ENCODE results near the gene DNASE1L2. TPM values are rescaled to one million over a fixed set of nuclear protein-coding genes. Genes with fewer than 3 reads are reported as not detected.
A peak's percentile ranks its signal among the peaks of the same experiment; 100 is the strongest.

Gene DNASE1L2
- total and polyA plus RNA-seq, 2 donors (not counting 3 experiments of a cell fraction or from before 2014, with no cell fraction given): 0.57 to 1.2 TPM

DNA sequence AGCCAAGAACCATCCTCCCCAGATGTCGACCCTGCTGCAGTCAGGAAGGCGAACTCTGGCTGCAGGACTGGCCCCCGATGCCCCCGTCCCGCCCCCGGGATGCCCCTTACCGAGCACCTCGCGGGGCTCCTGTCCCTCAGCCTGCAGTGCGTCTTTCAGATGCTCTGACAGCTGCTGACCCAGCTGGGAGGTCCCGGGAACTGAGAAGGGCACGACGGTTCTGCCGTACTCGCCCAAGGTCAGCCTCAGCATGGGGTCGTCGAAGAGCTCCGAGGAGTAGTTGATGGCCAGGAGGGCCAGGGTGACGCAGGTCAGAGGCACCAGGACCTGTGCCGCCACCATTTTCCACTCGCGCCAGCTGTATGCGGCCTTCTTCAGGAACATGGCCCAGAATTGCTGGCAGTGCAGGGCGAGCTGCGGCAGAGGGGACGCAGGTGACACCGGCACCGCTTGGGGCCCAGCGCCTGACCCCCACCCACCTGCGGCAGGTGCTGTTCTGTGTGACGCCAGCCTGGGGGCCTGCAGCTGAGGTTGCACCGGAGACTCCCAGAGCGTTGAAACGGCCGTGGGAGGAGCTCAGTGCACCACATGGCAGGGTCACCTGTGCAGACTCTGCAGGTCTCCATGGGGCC, 51.8 kb downstream of the DNASE1L2 start:
- DNase-seq (ENCODE audit: low read depth, low spot score) (no peak), FAIRE-seq (no peak)
- no peak for TF ChIP-seq JUN (IDR thresholded peaks at IDR 0.05; ENCODE audit: borderline replicate concordance, insufficient read depth, insufficient read length, low read depth)
- ChIA-PET POLR2A (no interaction called here), CTCF (interaction anchor here (1.1 to 1.4 kb wide), 2 partner anchors 9 to 12 kb away, joined by 3 read pairs; no protein-coding TSS in a partner anchor)
- Histone ChIP-seq H3K36me3 (ENCODE audit: control insufficient read depth in 2 of 2, extremely low read depth in 1 of 2, insufficient read depth in 2 of 2, low read length in 2 of 2) (peaks cover 0 to 13% of the 10 kb centered on the region in 2 experiments), H3K4me3 (replicated peaks in 1 of 3; ENCODE audit: insufficient read depth in 1 of 3, low read depth in 1 of 3, low read length in 3 of 3) (no peak overlapping the region), H3K79me2 (ENCODE audit: control insufficient read depth, insufficient read depth, low read length) (no peaks in the 10 kb centered on the region), H2AFZ (ENCODE audit: low read depth, low read length) (no peak overlapping the region), H3K9ac (replicated peaks; ENCODE audit: extremely low read depth, insufficient read depth, low read length) (no peak overlapping the region), H3K4me2 (ENCODE audit: insufficient read depth, low read length) (no peak overlapping the region), H3K9me1 (replicated peaks; ENCODE audit: control insufficient read depth, extremely low read depth, insufficient read depth, low read length) (no peaks in the 10 kb centered on the region), H4K20me1 (replicated peaks; ENCODE audit: control insufficient read depth, extremely low read depth, insufficient read depth, low read length) (no peaks in the 10 kb centered on the region), H3K9me3 (replicated peaks; ENCODE audit: control insufficient read depth, insufficient read depth, low read length) (no peaks in the 10 kb centered on the region), H3K27ac (ENCODE audit: insufficient read depth, low read depth, low read length) (no peak overlapping the region), H3K4me1 (ENCODE audit: control insufficient read depth, extremely low read depth, insufficient read depth, low read length) (no peaks in the 10 kb centered on the region), H3K27me3 (ENCODE audit: control insufficient read depth in 2 of 2, insufficient read depth in 2 of 2, low read length in 2 of 2) (no peaks in the 10 kb centered on the region)
- intact Hi-C loops (cut with micrococcal nuclease): no loop called here
- dilution Hi-C loops (cut with MboI; ENCODE audit: extremely low pct_ligation_motif_present, low sequenced_read_pairs): no loop called here
- no TSS peak for BruUV-seq (replicated peaks)

MicroRNAs encoded within 50 kb of the gene (microRNA counts, 767-probe panel; counts per million panel counts)
- microRNA hsa-miR-940: 723 counts per million, percentile 96 among the panel's probes with 10 or more counts

Small RNA genes lying within 50 kb of the gene (microRNA-seq; reads per million reads assigned to microRNA genes)
- gene MIR3677 (ENCODE audit: borderline number of aligned reads, borderline replicate concordance) (not detected), gene MIR4717 (ENCODE audit: borderline number of aligned reads, borderline replicate concordance) (not detected)

Small RNA genes lying within 50 kb of the gene (small RNA-seq; reads per million reads assigned to genes)
- not detected for gene MIR3677 (ENCODE audit: insufficient read depth, insufficient read length, low read depth, low replicate concordance)
- gene MIR4717 (ENCODE audit: insufficient read depth, insufficient read length, low read depth, low replicate concordance): not detected

Other genes starting within 250 kb of the DNASE1L2 start
- gene SYNGR3, start 246.5 kb upstream of the DNASE1L2 start, total RNA-seq: 0.81 and 0.95 TPM in 2 replicates
- 1.4 and 2.6 TPM in 2 replicates for gene SYNGR3, start 246.5 kb upstream of the DNASE1L2 start, polyA plus RNA-seq
- gene ZNF598, start 226.6 kb upstream of the DNASE1L2 start, total RNA-seq: 60.5 and 67.0 TPM in 2 replicates
- gene ZNF598, start 226.6 kb upstream of the DNASE1L2 start, polyA plus RNA-seq: 43.3 TPM in 2 replicates
- gene NPW, start 216.7 kb upstream of the DNASE1L2 start, total RNA-seq: 3.3 and 3.9 TPM in 2 replicates
- 0.84 and 1.8 TPM in 2 replicates for gene NPW, start 216.7 kb upstream of the DNASE1L2 start, polyA plus RNA-seq
- gene NHERF2, start 209.5 kb upstream of the DNASE1L2 start, total RNA-seq: 71.2 and 77.7 TPM in 2 replicates
- 65.2 and 84.5 TPM in 2 replicates for gene NHERF2, start 209.5 kb upstream of the DNASE1L2 start, polyA plus RNA-seq
- gene NTHL1, start 188.6 kb upstream of the DNASE1L2 start, total RNA-seq: 35.3 and 39.8 TPM in 2 replicates
- gene NTHL1, start 188.6 kb upstream of the DNASE1L2 start, polyA plus RNA-seq: 65.8 and 77.9 TPM in 2 replicates
- 144 TPM in 2 replicates for gene TSC2, start 188.5 kb upstream of the DNASE1L2 start, total RNA-seq
- gene TSC2, start 188.5 kb upstream of the DNASE1L2 start, polyA plus RNA-seq: 87.9 and 116 TPM in 2 replicates
- 92.1 and 102 TPM in 2 replicates for gene PKD1, start 100.5 kb upstream of the DNASE1L2 start, total RNA-seq
- gene PKD1, start 100.5 kb upstream of the DNASE1L2 start, polyA plus RNA-seq: 52.5 and 62.3 TPM in 2 replicates
- gene RAB26, start 87.8 kb upstream of the DNASE1L2 start, total RNA-seq: 0.91 and 1.6 TPM in 2 replicates
- 2.0 and 3.1 TPM in 2 replicates for gene RAB26, start 87.8 kb upstream of the DNASE1L2 start, polyA plus RNA-seq
- gene TRAF7, start 80.7 kb upstream of the DNASE1L2 start, total RNA-seq: 141 and 159 TPM in 2 replicates
- gene TRAF7, start 80.7 kb upstream of the DNASE1L2 start, polyA plus RNA-seq: 175 and 191 TPM in 2 replicates
- gene CASKIN1, start 39.8 kb upstream of the DNASE1L2 start, total RNA-seq: 0.35 and 0.58 TPM in 2 replicates
- 0.10 and 0.11 TPM in 2 replicates for gene CASKIN1, start 39.8 kb upstream of the DNASE1L2 start, polyA plus RNA-seq
- 36.9 and 37.0 TPM in 2 replicates for gene MLST8, start 31.0 kb upstream of the DNASE1L2 start, total RNA-seq
- 129 and 181 TPM in 2 replicates for gene MLST8, start 31.0 kb upstream of the DNASE1L2 start, polyA plus RNA-seq
- 8.4 and 10.2 TPM in 2 replicates for gene BRICD5, start 25.6 kb upstream of the DNASE1L2 start, total RNA-seq
- 5.6 and 9.3 TPM in 2 replicates for gene BRICD5, start 25.6 kb upstream of the DNASE1L2 start, polyA plus RNA-seq
- 29.6 and 32.0 TPM in 2 replicates for gene PGP, start 21.6 kb upstream of the DNASE1L2 start, total RNA-seq
- 28.5 and 40.0 TPM in 2 replicates for gene PGP, start 21.6 kb upstream of the DNASE1L2 start, polyA plus RNA-seq
- 31.9 and 32.7 TPM in 2 replicates for gene E4F1, start 12.9 kb upstream of the DNASE1L2 start, total RNA-seq
- 28.6 and 40.8 TPM in 2 replicates for gene E4F1, start 12.9 kb upstream of the DNASE1L2 start, polyA plus RNA-seq
- 43.6 and 45.8 TPM in 2 replicates for gene ECI1, start 15.1 kb downstream of the DNASE1L2 start, total RNA-seq
- gene ECI1, start 15.1 kb downstream of the DNASE1L2 start, polyA plus RNA-seq: 48.3 and 57.3 TPM in 2 replicates
- gene RNPS1, start 31.7 kb downstream of the DNASE1L2 start, total RNA-seq: 204 and 209 TPM in 2 replicates
- 206 and 255 TPM in 2 replicates for gene RNPS1, start 31.7 kb downstream of the DNASE1L2 start, polyA plus RNA-seq
- gene ABCA3, start 104.3 kb downstream of the DNASE1L2 start, total RNA-seq: 25.5 and 36.0 TPM in 2 replicates
- 13.5 and 16.7 TPM in 2 replicates for gene ABCA3, start 104.3 kb downstream of the DNASE1L2 start, polyA plus RNA-seq
- 46.6 and 48.9 TPM in 2 replicates for gene CCNF, start 193.0 kb downstream of the DNASE1L2 start, total RNA-seq
- 12.8 and 13.9 TPM in 2 replicates for gene CCNF, start 193.0 kb downstream of the DNASE1L2 start, polyA plus RNA-seq
- gene TEDC2, start 223.7 kb downstream of the DNASE1L2 start, total RNA-seq: 12.7 and 15.2 TPM in 2 replicates
- gene TEDC2, start 223.7 kb downstream of the DNASE1L2 start, polyA plus RNA-seq: 7.6 and 8.8 TPM in 2 replicates
- 0.15 TPM in 1 of 2 replicates, not detected in the other for gene NTN3, start 234.9 kb downstream of the DNASE1L2 start, total RNA-seq
- not detected in 2 replicates for gene NTN3, start 234.9 kb downstream of the DNASE1L2 start, polyA plus RNA-seq
- 17.3 and 22.8 TPM in 2 replicates for gene TBC1D24, start 238.7 kb downstream of the DNASE1L2 start, total RNA-seq
- gene TBC1D24, start 238.7 kb downstream of the DNASE1L2 start, polyA plus RNA-seq: 8.1 and 10.6 TPM in 2 replicates